WTC11 (cell line): ENCODE measurements around the gene KRR1.
"Not testable (repeated sequence)": the region's sequence is repeated elsewhere in the genome, so short reads cannot be mapped to it uniquely, and the experiment has no call there.

ENCODE experiments used
- ATF2 ChIP-seq: sonication (generic); formaldehyde crosslinking; IDR thresholded peaks from 2 replicates; pipeline ENCODE4 v1.8.1; 2022; ENCODE audit warnings: low read depth, missing genetic modification reagents, borderline replicate concordance
- CREB1 ChIP-seq: sonication (generic); formaldehyde crosslinking; IDR thresholded peaks from 2 replicates; pipeline ENCODE4 v1.8.0; 2023; ENCODE audit warnings: mild to moderate bottlenecking, missing genetic modification reagents
- ELF4 ChIP-seq: sonication (generic); formaldehyde crosslinking; IDR thresholded peaks from 2 replicates; pipeline ENCODE4 v1.8.1; 2022; ENCODE audit warnings: low read depth, mild to moderate bottlenecking, moderate library complexity, missing genetic modification reagents
- EMX1 ChIP-seq: fragments of 250-450 bp; sonication (Bioruptor Pico); IDR thresholded peaks from 2 replicates; pipeline ENCODE4 v1.8.0; 2021; ENCODE audit warnings: mild to moderate bottlenecking
- GTF2I ChIP-seq: fragments of 250-450 bp; sonication (Bioruptor Pico); conservative IDR thresholded peaks from 2 replicates; pipeline ENCODE4 v1.4.0; 2021; ENCODE audit warnings: mild to moderate bottlenecking
- JUN ChIP-seq: sonication (generic); formaldehyde crosslinking; IDR thresholded peaks from 2 replicates; pipeline ENCODE4 v1.8.0; 2023; ENCODE audit warnings: mild to moderate bottlenecking, missing genetic modification reagents
- NR3C1 ChIP-seq: sonication (generic); formaldehyde crosslinking; conservative IDR thresholded peaks from 2 replicates; pipeline ENCODE4 v1.8.1; 2023; ENCODE audit warnings: low read depth, mild to moderate bottlenecking, missing genetic modification reagents
- PRDM15 ChIP-seq: sonication (generic); formaldehyde crosslinking; IDR thresholded peaks from 2 replicates; pipeline ENCODE4 v1.8.0; 2022; ENCODE audit warnings: missing genetic modification reagents
- PRRX2 ChIP-seq: fragments of 250-450 bp; sonication (Bioruptor Pico); IDR thresholded peaks from 2 replicates; pipeline ENCODE4 v1.8.0; 2021; ENCODE audit warnings: mild to moderate bottlenecking
- ZBTB21 ChIP-seq: sonication (generic); formaldehyde crosslinking; IDR thresholded peaks from 2 replicates; pipeline ENCODE4 v1.8.1; 2023; ENCODE audit warnings: mild to moderate bottlenecking, missing genetic modification reagents, borderline replicate concordance
- ZNF317 ChIP-seq: sonication (generic); formaldehyde crosslinking; IDR thresholded peaks from 2 replicates; pipeline ENCODE4 v1.8.1; 2023; ENCODE audit warnings: low read depth, mild to moderate bottlenecking, moderate library complexity, missing genetic modification reagents, borderline replicate concordance
- TF ChIP-seq, protein P1 (sequence below): sonication (generic); formaldehyde crosslinking; IDR thresholded peaks from 2 replicates; pipeline ENCODE4 v1.8.1; 2023; ENCODE audit warnings: mild to moderate bottlenecking, missing genetic modification reagents, moderate library complexity
- TF ChIP-seq, protein P2 (sequence below): fragments of 200-600 bp; IDR thresholded peaks from 2 replicates; pipeline ENCODE4 v1.8.0; 2022; ENCODE audit warnings: antibody characterized with exemption

DNA sequence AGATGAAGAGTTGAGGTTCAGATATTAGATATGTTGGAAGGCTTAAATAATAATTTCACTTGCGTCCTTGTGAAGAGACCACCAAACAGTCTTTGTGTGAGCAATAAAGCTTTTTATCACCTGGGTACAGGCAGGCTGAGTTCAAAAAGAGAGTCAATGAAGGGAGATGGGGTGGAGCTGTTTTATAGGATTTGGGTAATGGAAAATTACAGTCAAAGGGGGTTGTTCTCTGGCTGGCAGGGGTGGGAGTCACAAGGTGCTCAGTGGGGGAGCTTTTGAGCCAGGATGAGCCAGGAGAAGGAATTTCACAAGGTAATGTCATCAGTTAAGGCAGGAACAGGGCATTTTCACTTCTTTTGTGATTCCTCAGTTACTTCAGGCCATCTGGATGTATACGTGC lies 27.0 kb downstream of the KRR1 start:
- TF ChIP-seq, protein P1, sequence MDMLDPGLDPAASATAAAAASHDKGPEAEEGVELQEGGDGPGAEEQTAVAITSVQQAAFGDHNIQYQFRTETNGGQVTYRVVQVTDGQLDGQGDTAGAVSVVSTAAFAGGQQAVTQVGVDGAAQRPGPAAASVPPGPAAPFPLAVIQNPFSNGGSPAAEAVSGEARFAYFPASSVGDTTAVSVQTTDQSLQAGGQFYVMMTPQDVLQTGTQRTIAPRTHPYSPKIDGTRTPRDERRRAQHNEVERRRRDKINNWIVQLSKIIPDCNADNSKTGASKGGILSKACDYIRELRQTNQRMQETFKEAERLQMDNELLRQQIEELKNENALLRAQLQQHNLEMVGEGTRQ (CRISPR knock-in tag): not testable (repeated sequence)
- TF ChIP-seq, protein P2, sequence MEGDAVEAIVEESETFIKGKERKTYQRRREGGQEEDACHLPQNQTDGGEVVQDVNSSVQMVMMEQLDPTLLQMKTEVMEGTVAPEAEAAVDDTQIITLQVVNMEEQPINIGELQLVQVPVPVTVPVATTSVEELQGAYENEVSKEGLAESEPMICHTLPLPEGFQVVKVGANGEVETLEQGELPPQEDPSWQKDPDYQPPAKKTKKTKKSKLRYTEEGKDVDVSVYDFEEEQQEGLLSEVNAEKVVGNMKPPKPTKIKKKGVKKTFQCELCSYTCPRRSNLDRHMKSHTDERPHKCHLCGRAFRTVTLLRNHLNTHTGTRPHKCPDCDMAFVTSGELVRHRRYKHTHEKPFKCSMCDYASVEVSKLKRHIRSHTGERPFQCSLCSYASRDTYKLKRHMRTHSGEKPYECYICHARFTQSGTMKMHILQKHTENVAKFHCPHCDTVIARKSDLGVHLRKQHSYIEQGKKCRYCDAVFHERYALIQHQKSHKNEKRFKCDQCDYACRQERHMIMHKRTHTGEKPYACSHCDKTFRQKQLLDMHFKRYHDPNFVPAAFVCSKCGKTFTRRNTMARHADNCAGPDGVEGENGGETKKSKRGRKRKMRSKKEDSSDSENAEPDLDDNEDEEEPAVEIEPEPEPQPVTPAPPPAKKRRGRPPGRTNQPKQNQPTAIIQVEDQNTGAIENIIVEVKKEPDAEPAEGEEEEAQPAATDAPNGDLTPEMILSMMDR: not testable (repeated sequence)
- TF ChIP-seq EMX1 (CRISPR knock-in tag); ZNF317; PRDM15 (CRISPR knock-in tag); JUN (CRISPR knock-in tag); ATF2 (CRISPR knock-in tag); ZBTB21 (CRISPR knock-in tag); ELF4; GTF2I; NR3C1 (CRISPR knock-in tag); CREB1 (CRISPR knock-in tag); PRRX2 (CRISPR knock-in tag): not testable (repeated sequence)
